ENCODE results near the gene CYBA.

The CYBA gene

DNA sequence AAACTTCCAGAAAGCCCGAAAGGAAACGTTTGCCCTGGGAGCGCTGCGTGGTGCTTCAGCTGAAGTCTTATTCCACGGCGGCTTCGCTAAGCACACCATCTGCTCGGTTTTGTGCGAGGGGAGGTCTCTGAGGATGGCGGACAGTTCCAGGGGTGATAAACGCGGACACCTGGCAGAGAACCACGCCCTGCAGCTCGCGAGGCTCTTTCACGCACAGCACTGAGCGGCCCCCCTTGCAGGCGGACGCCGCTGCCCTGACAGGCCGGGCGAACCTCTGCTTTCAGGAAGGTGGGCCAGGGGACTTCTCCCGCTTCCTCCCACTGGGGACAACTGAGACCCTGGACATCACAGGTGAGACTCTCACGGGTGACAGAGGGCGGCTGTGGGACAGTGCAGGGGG is 8.3 kb upstream of the CYBA start:
- DNase-seq = no peak

DNA sequence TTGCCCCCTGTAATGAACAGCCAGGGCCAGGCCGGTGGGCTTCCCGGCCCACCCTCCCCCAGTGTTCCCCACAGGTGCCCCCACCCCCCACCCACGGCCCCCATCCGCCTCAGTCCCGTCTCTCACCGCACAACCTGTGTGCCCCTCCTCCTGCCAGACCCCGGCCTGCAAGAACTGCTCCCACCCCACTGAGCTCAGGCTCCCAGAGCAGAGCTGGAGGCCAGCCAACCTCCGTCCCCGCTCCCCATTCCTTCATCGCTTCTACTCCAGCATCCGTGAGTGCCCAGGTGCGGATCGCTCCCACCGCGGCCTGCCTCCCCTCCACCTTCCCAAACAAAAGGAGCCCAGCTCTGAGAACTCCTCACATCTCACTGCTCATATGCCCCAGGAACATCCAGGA is 7.9 kb upstream of the CYBA start:
- DNase-seq = no peak

DNA sequence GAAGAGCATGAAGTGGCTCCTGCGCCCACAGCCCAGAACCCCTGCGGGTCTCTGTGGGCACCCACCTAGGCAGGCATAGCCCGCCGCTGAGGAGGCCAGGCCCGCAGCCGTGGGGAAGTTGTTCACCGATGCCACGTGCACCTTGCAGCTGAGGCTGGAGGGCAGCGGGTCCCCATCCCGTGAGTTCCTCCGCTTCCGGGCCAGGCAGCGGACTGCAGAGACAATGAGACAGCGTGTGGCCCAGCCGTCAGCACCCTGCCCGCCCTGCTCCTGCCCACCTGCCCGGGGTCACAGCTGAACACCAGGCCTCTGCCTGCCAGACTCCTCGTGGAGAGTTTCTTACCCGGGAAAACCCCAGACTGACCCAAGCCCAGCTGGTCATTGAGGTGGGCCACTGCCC is 6.5 kb upstream of the CYBA start:
- DNase-seq = no peak

DNA sequence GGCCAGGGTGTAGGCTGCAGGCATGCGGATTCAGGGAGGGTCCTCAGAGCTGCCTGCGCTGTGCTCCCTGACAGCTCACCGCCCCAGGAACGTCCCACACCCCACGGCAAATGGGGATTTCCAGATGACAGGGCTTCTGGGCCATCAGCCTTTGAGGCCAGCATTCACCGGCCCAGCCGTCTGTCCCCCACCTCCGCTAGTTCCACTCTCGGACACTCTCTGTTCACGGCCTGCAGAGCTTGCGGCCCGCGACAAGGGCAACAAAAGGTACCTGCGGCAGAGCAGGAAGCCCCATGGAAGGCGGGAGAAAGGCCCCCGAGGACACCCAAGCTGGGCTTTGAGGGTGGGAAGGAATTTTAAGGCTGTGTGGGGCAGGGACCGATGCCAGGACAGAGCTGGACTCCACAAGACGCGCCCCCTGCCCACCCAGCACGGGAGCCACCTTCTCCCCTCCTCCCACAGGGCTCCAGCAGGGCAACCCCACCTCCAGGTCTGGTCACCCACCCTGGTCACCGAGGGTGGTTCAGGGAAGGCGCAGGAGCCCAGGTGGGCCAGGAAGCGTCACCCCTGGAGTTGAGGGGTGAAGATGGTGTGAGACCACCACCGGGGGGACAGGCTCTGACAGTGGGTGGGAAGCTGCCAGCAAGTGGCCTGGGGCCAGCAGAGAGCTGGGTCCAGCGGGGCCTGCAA is 5.6 kb upstream of the CYBA start:
- DNase-seq = no peak

DNA sequence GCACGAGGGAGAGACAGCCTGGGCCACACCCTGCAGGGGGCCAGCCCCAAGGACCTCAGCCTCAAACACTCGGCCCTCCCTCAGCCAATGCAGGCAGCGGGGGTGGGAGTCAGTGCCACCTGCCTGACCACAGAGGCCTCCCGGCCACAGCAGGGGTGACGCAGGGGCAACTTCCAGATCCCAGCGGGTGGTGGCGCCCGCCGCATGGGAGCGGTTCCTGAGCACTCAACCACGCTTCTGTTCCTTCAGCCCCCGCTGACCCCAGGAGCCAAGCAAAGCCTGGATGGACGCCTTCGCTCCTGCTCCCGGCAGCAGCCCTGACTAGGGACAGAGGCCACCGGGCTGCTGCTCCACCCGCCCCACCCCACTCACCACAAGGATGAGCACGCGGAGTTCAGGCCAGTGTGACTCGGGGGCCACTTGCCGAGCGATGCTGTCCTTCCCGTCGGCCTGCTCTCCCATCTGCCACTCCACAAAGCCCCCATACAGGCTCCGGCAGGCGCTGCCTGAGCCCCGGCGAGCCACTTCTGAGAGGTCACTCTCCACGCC is 5.0 kb upstream of the CYBA start:
- DNase-seq = no peak

DNA sequence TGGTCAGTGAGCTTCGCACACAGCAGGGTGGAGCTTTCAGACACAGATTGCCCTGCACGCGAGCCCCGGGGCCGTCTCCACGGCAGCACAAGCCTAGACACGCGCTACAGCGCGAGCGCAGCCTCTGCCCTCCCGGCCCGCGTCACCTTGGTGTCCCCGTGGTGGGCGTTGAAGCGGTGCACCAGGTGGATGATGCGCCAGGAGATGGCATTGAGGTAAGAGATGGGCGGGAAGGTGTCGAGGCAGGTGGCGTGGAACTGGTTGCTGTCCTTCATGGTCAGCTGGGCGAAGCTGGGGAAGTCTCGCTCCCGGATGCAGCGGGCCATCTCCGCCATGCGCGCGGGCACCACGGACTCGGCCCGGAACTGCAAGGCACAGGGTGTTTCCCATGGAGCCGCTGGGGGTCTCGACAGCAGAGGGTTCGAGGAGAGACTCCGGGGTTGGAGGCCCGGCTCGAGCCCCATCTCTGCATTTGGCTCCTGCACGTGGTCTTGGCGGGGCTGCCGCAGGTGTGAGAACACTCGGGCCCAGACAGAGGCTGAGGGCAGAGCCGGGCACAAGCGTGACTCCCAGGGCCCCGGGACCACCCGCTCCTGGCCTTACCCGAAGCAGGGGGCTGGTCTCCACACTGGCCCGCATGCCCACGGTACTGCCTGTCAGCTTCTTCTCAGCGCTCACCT is 4.3 kb upstream of the CYBA start:
- DNase-seq = no peak

DNA sequence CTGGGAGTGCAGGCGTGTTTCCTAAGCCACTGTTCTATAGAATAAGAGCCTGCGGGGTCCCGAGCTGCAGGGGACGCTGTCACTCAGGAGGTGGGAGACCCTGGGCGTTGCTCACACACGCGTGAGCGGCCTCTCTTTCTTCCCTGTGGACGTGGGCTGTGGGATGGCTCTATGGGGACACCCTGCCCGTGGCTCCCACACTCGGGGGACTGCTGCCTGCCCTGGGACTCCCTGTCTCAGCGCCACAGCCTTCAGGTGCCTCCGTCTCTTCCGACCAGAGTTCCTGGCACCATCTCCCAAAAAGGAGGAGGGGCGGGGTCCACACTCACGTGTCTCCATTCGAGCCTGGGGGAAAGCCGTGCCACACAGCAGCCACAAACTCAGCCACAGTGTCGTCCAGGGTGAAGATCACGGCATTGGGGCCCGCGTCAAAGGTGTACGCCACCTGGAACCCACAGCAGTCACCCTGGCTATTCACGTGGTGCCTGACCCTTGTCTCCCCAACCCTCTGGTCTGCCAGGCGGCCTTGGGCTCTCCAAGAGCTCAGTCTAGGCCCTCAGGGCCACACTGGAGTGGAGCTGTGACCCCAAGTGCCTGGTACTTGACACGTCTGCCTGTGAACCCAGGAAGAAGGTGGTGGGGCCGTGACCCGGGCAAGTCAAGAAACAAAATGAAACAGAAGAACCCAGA is 3.7 kb upstream of the CYBA start:
- no peak for DNase-seq

DNA sequence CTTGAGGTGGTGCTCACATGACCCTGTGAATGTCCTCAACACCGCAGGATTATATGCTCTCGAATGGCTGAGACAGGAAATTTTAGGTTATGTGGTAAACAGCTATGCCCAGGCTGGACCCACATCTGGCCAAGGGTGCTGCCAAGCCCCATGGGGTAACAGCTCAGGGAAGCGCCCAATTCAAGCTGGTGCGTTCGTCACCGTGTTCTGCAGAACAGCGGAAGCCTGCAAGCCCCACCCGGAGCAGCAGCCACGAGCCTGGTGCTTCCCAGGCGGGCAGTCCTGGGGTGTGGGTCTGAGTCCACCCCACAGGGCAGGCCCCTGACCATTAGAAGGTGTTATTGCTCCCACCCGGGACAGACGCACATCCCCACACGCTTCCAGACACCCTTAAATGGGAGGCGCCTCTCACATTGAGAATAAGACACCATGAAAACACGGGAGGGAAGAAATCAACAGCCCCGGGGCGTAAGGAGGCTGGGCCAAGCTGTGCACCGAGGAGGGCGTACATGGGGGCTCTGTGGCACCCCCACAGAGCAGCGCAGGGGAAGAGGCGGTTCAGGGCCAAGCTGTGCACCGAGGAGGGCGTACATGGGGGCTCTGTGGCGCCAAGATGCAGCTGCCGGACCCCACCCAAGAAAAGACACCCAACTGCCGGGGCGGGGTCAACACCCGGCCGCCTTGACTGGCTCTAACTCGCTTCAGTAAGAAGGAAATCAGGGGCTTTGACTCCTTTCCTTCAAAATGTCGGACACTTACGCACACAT is 2.9 kb upstream of the CYBA start:
- DNase-seq = no peak

DNA sequence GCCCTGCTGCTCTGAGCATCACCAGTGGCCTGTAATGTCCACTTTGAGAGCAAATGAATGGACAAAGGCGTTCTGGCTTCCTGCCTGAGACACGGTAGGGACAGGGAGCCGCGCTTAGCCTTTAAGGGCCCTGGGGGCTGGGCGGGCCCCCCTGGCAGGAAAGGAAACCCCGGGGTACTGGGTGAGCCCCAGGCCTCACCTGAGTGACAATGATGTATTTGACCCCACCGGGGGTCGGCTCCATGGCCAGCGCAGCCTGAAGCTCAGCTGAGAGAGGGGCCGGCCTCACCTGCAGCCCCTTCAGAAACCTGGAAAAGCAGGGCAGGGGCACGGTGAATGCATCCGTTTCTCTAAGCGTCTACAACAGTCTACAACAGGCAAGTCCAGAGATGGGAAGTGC is 2.2 kb upstream of the CYBA start:
- DNase-seq = no peak

DNA sequence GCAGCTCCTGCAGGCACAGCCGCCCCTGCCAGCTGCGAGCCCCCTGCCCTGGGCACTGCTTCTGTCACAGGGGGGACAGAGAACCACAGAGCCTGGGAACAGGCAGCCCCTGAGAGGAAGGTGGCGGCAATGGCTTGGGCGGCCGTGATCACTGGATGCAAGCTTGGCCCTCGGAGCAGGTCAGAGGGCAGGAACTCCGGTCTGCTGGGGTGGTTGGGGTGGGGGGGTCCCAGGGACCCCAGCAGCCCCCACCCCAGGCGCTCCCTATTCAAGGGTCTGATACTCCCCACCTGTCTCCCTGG is 1.9 kb upstream of the CYBA start:
- no peak for DNase-seq

DNA sequence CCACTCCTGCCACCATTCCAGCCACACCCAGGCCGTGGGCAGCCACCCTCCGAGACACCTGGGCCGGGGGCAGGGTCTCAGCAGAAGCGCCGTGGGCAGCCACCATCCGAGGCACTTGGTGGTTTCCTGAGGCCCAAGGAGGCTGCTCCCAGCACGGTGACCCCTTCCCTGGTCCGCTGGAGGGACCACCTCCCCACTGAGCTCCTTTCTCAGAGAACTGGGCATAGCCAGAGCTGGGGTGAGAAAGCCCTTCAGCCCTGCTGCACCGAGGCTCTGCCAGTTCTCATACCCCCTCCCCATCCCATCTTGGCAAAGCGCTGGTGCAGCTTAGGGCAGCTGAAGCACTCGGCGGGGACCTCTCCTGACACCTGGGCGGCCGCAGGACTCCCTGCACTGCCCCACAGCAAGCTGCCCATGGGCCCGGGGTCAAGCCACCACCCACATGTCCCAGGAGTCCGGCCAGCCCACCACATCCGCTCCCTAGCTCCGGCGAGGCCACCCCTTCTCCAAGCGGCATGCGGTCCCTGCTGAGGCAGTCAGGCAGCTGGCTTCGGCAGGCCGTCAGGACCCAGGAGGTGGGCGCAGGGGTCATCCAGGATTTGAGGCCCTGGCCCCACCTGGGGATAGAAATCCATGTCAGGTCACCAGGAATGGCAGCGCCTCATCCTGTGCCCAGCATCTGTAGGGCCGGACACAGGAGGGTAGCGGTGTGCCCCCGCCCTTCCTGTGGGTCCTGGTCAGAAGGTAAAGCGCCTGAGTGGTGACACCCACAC is 1.3 kb upstream of the CYBA start:
- DNase-seq = no peak

DNA sequence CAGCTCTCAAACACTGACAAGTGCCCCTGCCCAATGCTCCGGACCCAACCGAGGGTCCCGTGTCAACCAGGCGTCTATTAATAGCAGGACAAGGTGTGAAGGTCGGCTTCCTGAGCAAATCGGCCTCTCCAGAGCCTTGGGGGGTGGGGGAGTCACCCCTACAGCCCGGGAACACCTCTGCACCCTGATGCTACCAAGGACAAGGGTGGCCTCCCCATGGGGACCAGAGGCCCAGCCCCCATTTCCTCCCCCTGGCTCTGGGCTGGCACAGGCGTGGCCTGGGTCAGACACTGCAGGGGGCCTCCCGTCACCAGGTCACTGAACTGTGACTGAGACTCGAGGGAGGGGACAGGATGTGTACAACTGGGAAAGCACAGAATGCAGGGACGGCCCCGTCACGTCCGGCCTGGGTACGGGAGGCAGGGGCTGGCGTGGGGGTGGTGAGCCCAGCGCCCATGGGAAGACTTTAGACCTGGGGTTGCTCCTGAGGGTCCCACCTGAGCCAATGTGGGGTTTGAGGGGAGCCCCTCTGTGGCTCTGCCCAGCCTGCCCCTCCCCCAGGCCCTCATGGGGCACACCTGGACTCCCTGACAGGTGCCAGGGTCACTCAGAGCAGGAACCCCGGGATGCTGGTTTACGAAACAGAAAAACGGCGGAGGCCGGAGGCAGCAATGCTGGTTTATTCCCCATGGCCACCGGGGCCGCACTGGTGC is 579 bp upstream of the CYBA start:
- peak; percentile 60 for DNase-seq

DNA sequence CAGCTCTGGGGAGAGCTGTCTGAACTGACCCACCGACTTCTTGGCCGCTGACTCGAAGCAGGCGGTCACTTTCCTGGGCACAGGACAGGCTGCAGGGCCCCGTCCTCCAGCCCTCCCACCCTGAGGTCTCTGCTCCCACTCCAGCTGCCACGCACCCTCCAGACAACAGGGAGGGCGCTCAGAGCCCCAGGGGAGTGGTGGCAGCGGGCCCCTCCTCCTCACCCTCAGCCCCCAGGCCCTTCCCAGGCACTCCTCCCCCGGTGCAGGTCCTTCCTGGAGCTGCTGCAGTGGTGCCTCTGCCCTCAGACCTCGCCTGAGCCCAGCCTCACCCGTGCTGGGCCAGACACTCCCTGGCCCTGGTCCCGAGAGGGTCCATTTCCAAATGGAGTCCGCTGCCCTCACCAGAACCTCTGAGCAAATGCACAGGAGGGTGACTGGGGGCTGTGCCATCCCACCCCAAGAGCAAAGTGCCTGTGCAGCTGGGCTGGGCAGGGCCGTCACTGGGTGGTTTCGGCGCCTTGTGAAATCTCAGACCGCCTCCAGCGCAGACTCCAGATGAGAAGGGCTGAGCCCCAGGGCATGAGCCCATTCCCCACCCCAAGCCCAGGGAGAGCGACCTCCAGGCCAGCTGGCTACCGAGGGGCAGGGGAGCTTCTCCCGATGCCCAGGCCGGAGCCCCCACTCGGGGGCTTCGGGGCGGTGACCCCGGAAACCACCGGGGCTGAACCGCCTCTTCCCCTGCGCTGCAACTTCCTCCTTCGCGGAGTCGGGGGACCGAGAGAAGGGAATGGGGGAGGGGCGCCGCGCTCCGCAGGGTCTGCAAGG is 717 bp downstream of the CYBA start:
- DNase-seq = no peak

DNA sequence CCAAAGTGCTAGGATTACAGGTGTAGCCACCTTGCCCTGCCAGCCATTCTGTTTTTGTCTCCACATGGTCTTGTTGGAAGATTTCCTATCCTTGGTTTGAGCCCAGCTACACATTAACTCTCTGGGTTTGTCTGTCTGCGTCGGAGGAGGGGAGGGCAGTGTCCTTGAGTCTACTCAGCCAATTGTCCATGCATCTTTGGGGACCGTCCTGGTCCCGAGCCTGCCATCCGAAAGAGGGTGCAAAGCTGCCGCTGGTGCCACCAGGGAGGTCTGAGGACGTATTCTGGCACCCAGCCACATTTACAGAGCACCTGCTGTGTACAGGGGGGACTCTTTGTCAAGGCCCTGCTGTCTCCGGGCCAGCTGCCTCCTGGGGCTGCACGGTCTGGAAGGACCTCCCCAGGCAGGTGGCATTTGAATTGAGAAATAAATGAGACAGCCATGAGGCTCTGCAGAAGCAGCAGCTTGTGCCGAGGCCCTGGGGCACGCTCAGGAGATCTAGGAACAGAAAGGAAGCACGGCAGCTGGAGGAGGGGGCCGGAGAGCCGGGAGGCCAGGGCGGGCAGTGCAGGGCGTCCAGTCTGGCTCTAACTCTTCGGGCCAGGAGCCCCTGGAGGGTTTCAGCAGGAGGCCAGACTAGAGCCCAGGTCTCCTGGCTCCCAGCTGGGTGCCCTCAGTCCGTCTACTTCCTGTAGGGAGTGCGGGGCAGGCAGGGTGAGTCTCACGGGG is 1.5 kb downstream of the CYBA start:
- no peak for DNase-seq

DNA sequence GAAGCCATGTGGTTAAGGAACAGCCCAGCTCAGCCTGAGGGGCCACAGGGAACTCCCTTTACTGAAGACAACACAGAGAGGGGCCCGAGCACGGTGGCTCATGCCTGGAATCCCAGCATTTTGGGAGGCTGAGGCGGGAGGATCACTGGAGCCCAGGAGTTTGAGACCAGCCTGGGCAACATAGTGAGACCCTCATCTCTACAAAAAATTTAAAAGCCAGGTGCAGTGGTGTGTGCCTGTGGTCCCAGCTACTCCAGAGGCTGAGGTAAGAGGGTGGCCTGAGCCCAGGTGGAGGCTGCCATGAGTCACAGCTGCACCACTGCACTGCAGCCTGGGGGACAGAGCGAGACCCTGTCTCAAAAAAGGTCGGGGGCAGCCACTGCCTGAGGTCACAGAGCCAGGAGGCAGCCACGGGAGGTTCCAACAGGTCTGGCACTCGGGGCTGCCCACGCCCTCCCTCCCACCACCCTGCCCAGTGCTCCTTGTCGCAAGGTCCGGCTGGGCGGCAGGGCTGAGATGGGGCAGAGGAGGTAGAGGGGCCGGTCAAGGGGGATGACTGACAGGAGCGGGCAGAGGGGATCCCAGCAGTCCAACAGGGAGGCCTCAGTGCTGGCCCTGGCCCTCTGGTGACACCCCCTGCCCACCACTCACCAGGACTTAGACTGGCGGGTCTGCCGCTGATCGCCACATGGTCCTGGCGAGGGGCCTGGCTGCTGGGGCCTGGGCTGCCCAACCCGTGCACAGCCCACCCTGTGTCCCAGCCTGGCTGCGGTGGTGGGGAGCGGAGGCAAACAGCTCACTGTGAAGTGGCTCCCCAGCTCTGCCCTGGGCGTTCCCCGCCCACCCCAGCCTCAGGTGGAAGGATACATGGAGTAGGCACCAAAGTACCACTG is 3.4 kb downstream of the CYBA start:
- DNase-seq = no peak

DNA sequence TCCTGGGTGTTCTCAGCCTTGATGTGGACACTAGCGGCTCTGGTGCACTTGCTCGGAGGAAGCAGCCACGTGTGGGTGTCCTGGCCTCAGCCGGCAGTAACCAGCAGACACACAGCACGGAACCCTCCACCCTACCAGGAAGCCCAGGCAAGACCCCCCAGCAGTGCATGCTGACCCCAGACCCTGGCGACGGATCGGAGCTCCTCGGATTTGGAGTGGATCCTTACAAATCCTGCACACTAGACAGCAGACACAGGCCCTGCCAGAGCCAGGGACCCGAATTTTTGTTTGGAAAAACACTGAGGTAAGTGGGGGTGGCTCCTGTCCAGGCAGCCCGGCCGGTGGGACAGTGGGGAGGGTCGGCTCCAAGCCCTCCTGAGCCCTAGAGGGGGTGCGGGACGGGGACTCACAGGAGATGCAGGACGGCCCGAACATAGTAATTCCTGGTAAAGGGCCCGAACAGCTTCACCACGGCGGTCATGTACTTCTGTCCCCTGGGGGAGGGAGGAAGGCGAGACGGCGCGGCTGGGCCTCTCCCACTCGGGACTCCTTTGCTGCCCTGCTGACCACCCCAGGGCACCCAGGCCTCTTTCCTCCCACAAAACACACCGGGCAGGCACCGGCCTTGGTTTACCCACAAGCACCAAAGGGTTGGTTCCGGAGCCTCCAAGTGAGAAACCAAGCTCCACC is 4.4 kb downstream of the CYBA start:
- no peak for DNase-seq

DNA sequence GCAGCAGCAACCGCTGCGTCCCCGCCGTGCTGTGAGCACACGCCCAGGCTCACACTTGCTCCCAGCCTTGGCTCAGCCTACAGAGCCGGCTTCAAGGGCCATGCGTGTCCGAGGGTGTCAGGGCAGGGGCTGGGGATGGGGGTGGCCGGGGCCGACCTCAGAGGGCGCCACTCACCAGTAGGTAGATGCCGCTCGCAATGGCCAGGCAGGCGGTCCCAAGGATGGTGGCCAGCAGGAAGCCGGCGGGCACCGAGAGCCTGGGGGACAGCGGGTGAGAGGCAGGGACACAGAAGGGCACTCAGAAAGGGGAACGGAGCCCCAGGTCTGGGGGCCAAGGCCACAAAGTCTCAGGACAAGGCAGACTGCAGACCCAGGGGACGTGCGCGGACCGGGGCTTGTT is 4.9 kb downstream of the CYBA start:
- DNase-seq = no peak

DNA sequence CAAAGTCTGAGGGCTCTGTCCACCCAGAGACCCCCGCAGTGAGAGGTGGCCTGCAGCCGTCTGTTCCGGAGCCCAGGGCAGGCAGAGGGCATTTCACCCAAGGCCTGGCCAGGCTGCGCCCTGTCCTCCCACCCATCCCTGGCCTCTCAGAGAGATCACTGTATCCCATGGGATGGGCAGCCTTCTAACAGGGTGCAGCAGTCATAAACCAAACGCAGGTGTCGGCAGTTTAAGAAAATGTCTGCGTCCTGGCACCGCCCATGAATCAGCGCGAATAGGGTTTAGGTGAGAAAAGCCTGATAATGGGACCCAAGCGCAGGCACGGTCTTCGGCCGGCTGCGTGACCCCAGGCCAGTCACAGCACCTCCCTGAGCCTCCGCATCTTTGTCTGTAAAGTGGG is 5.4 kb downstream of the CYBA start:
- DNase-seq = no peak

DNA sequence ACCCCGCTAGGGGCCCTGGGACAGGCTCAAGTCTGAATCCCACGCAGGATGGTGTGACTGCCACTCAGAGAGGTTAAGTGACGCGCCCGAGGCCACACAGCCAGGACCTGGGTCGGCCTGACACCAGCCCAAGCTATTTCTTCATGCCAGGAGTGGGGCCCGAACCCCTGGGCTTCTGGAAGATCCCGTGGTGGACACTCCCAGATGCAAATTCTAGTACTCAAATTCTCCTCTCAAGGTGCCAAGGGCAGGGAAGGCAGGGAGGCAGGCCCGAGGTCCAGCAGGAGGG is 7.3 kb downstream of the CYBA start:
- no peak for DNase-seq

Data from effector CD4-positive, alpha-beta T cell (primary cell).